Esophagus squamous epithelium (tissue), 5 donors: Measurements from ENCODE around the gene DLK1. TPM values are rescaled to one million over a fixed set of nuclear protein-coding genes. Genes with fewer than 3 reads are reported as not detected.

Experiments used
- DNase-seq: peaks from one replicate; lab custom pipeline; 2025; lab: John Stamatoyannopoulos, UW
- H3K27ac ChIP-seq, 4 donors: fragments of 200-600 bp; sonication (generic); one replicate each; pipeline ENCODE4 v1.5.1; 2016 to 2019; ENCODE audit warnings: mild to moderate bottlenecking in 1 of 4
- H3K27me3 ChIP-seq, 4 donors: fragments of 200-600 bp; sonication (generic); 1 replicate in 3 of 4; 2 replicates in 1 of 4; pipeline versions ENCODE4 v1.5.1 to v1.6.0; 2017 to 2021; ENCODE audit warnings: antibody characterized with exemption in 1 of 4
- H3K36me3 ChIP-seq, 3 donors: fragments of 200-600 bp; sonication (generic); one replicate each; pipeline ENCODE4 v1.5.1; 2016 to 2019
- H3K4me1 ChIP-seq, 3 donors: fragments of 200-600 bp; sonication (generic); one replicate each; pipeline ENCODE4 v1.5.1; 2017 to 2019
- H3K4me3 ChIP-seq, 4 donors: fragments of 200-600 bp; sonication (generic); 1 replicate in 3 of 4; 2 replicates in 1 of 4; pipeline ENCODE4 v1.5.1; 2016 to 2019; ENCODE audit warnings: mild to moderate bottlenecking in 2 of 4, moderate library complexity in 1 of 4
- H3K9me3 ChIP-seq, 3 donors: fragments of 200-600 bp; sonication (generic); one replicate each; pipeline ENCODE4 v1.5.1; 2016 to 2019
- POLR2A ChIP-seq, 4 donors: fragments of 450-650 bp; IDR thresholded peaks; one replicate each; pipeline ENCODE4 v1.6.1; 2017; ENCODE audit warnings: antibody characterized with exemption in 4 of 4, mild to moderate bottlenecking in 4 of 4, moderate library complexity in 3 of 4
- WGBS, 2 donors: methylation state at CpG; one replicate each; pipeline ENCODE4 v1.1.5; 2018; 5-methylcytosine and 5-hydroxymethylcytosine counted together
- intact Hi-C: fragments of 100-400 bp; cut with DNase I; formaldehyde crosslinking; loops from one replicate; pipeline ENCODE4 v1.15.0; 2022
- total RNA-seq, 4 donors: library from RNA; depleted of rRNA; stranded (reverse); fragments of >200 nt; gene quantifications; one replicate each; pipeline ENCODE4 v1.1.0, GENCODE V29; 2016
- TF ChIP-seq, protein P1 (sequence below), 6 experiments: fragments of 450-650 bp in 4 of 6; fragments of 200-600 bp in 2 of 6; sonication (generic) in 2 of 6; IDR thresholded peaks; one replicate each; pipeline ENCODE4 v1.5.1; 2016 to 2019; ENCODE audit warnings: antibody characterized with exemption in 6 of 6, mild to moderate bottlenecking in 4 of 6, moderate library complexity in 4 of 6
- donor health status: DM: yes; HTN: yes; CAD: no.

Gene DLK1
- total RNA-seq, 4 donors from 2014 or later = not detected

DNA sequence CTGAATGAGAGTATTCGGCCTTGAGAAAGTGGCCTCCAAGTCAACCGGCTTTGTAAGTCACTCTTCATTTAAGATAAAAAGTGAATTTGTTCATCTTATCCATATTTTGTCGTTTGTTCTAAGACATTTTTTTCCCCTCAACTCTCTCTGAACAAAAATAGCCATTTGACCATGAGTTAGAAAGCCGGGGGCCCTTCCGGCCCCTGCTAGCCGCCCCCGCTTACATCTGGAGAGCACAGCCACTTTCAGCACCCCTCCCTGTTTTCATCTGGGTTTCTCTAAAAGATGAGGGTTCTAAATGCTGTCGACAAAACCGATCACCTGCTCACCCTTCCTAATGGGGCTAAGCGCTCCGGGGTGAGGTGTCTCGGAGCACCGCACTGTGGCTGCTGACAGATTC is 30.7 kb upstream of the DLK1 start:
- Histone ChIP-seq H3K36me3 (no peaks in the 10 kb centered on the region), H3K4me1 (peaks cover 4 to 28% (median 17%) of the 10 kb centered on the region in 3 donors), H3K9me3 (no peaks in the 10 kb centered on the region), H3K27ac (no peak overlapping the region), H3K4me3 (no peak overlapping the region), H3K27me3 (peaks cover 0 to 14% (median 0%) of the 10 kb centered on the region in 4 donors)
- DNase-seq = no peak
- WGBS, 2 donors = 88 to 93% methylated on average over 11 to 12 of the region's 13 CpGs
- intact Hi-C loops = no loop called here
- TF ChIP-seq, protein P1, sequence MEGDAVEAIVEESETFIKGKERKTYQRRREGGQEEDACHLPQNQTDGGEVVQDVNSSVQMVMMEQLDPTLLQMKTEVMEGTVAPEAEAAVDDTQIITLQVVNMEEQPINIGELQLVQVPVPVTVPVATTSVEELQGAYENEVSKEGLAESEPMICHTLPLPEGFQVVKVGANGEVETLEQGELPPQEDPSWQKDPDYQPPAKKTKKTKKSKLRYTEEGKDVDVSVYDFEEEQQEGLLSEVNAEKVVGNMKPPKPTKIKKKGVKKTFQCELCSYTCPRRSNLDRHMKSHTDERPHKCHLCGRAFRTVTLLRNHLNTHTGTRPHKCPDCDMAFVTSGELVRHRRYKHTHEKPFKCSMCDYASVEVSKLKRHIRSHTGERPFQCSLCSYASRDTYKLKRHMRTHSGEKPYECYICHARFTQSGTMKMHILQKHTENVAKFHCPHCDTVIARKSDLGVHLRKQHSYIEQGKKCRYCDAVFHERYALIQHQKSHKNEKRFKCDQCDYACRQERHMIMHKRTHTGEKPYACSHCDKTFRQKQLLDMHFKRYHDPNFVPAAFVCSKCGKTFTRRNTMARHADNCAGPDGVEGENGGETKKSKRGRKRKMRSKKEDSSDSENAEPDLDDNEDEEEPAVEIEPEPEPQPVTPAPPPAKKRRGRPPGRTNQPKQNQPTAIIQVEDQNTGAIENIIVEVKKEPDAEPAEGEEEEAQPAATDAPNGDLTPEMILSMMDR (IDR thresholded peaks at IDR 0.05) = no peak
- TF ChIP-seq POLR2A (IDR thresholded peaks at IDR 0.05) = no peak

DNA sequence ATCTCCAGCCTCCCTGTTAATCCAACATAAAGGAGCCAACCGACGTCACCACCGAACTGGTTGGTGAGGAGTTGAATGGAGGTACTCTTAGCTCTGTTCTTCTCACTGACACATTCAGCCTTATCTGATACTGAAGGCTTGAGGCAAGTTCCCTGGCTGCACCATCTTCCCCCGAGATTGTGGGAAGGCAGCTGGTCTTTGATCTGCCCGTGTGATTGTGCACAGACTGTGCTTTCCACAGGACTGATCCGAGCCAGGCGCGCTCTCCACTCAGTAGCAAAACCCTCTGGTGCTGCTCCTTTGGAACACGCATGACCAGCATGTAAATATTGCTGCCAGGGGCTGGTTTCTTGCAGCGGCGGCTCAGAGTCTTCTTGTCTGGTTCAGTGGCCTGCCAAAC is 30.1 kb upstream of the DLK1 start:
- intact Hi-C loops = no loop called here
- no peaks in the 10 kb centered on the region for H3K9me3 ChIP-seq

DNA sequence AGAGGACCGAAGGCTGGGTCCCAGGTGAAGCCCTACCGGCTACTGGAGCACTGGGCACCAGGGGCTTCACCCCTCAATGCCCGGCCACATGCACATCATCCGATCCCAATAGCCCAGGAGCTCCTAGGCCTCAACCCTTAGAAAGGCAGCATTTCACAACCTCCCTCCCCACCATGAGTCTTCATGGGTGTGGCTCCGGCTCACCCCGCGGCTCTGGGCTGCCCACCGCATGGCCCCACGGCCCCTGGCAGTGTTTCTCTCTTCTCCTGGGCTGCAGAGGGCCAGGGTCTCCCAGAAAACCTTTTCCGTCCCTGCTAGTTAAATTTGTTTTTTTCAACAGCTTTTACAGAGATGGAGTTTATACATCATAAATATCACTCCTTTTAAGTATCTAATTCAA is 28.6 kb upstream of the DLK1 start:
- Histone ChIP-seq H3K36me3 (no peaks in the 10 kb centered on the region), H3K4me1 (peaks cover 0 to 7% (median under 1%) of the 10 kb centered on the region in 3 donors), H3K9me3 (no peaks in the 10 kb centered on the region), H3K27me3 (peaks cover 0 to 14% (median 0%) of the 10 kb centered on the region in 4 donors), H3K4me3 (no peak overlapping the region), H3K27ac (no peak overlapping the region)
- no peak for TF ChIP-seq POLR2A (IDR thresholded peaks at IDR 0.05)
- TF ChIP-seq, protein P1 (IDR thresholded peaks at IDR 0.05) = no peak
- no peak for DNase-seq
- intact Hi-C loops = no loop called here
- 64 to 74% methylated on average over 7 to 8 of the region's 10 CpGs for WGBS, 2 donors

More for the DNA sequence above, 30.1 kb upstream of the DLK1 start:
- Histone ChIP-seq H3K4me3 (no peak overlapping the region), H3K27ac (no peak overlapping the region), H3K4me1 (peaks cover 4 to 22% (median 14%) of the 10 kb centered on the region in 3 donors), H3K27me3 (peaks cover 0 to 14% (median 0%) of the 10 kb centered on the region in 4 donors), H3K36me3 (no peaks in the 10 kb centered on the region)
- TF ChIP-seq, protein P1 (IDR thresholded peaks at IDR 0.05) = no peak
- no peak for TF ChIP-seq POLR2A (IDR thresholded peaks at IDR 0.05)
- 67 to 79% methylated on average over 11 of the region's 11 CpGs for WGBS, 2 donors
- no peak for DNase-seq

DNA sequence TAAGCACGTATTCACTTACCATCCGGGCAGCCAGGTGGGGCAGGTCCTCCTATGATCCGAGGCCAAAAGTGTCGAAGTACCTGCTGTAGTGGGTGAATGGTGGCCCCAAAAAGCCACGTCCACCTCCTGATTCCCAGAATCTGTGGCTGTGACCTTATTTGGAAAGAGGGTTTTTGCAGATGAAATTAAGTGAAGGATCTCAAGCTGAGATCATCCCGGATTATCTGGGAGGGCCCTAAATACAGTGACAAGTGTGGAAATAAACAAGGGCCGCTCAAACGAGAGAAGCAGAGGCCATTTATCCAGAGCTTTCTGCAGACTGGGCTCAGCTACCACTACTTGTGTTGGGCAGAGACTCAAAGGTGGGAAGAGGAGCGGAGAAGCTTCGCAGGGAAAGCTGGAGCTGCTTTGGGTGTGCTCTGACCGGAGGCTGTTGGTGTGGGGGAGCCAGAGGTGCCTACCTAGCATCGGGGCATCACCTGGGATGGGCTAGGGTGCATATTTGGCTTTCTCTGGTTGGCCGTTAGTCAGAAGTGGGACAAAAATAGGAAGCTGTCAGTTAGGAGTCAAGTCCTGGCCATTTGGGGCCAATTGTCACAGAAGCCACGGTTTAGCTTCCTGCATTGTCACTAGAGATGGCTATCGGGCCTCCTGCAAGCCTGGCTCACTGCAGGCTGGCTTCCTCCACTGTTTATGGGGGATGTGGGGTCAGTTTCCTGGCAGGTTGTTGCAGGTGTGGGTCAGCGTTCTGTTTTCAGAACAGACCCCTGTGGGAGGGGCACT is 27.8 kb upstream of the DLK1 start:
- peaks cover 0 to 5% (median 0%) of the 10 kb centered on the region in 3 donors for H3K4me1 ChIP-seq
- no peaks in the 10 kb centered on the region for H3K36me3 ChIP-seq
- no peak overlapping the region for H3K4me3 ChIP-seq
- no peak overlapping the region for H3K27ac ChIP-seq
- DNase-seq = no peak
- intact Hi-C loops = no loop called here
- H3K9me3 ChIP-seq = no peaks in the 10 kb centered on the region
- H3K27me3 ChIP-seq = peaks cover 0 to 13% (median 0%) of the 10 kb centered on the region in 4 donors
- WGBS, 2 donors = 72 to 74% methylated on average over 13 to 15 of the region's 16 CpGs
- TF ChIP-seq, protein P1 (IDR thresholded peaks at IDR 0.05) = no peak
- TF ChIP-seq POLR2A (IDR thresholded peaks at IDR 0.05) = no peak

DNA sequence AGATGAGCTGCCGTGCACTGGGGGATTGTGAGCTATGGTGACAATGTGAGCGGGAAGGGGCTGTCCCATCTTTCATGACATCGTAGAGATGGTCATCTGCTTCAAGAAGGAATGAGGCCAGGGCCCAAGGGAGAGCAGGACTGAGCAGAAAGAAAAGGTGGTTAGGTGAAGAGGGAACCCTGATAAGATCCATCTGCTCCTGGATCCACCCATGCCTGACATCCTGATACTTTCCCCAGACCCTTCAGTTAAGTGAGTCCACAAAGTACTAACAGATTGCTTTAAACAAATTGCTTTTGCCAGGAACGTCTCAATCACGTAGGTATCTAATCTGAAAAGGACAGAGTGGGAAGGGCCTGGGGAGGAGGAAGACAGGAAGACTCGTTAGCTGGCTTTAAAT is 25.4 kb upstream of the DLK1 start:
- TF ChIP-seq, protein P1 (IDR thresholded peaks at IDR 0.05) = no peak
- TF ChIP-seq POLR2A (IDR thresholded peaks at IDR 0.05) = no peak
- H3K27ac ChIP-seq = no peak overlapping the region
- no peaks in the 10 kb centered on the region for H3K36me3 ChIP-seq
- DNase-seq = no peak
- H3K4me1 ChIP-seq = peaks cover 0 to 9% (median 0%) of the 10 kb centered on the region in 3 donors
- 77 to 79% methylated on average over 6 of the region's 6 CpGs for WGBS, 2 donors
- H3K4me3 ChIP-seq = no peak overlapping the region
- intact Hi-C loops = no loop called here
- H3K27me3 ChIP-seq = peaks cover 0 to 13% (median 0%) of the 10 kb centered on the region in 4 donors
- H3K9me3 ChIP-seq = no peaks in the 10 kb centered on the region
